HG03460 (cell line): ENCODE results near the gene TMEM82.

ENCODE experiments used
- ATAC-seq: cut with Tn5 transposase; IDR thresholded peaks from one replicate; pipeline ENCODE4 v1.9.1; 2021; ENCODE audit not compliant: unreplicated experiment

The TMEM82 gene

DNA sequence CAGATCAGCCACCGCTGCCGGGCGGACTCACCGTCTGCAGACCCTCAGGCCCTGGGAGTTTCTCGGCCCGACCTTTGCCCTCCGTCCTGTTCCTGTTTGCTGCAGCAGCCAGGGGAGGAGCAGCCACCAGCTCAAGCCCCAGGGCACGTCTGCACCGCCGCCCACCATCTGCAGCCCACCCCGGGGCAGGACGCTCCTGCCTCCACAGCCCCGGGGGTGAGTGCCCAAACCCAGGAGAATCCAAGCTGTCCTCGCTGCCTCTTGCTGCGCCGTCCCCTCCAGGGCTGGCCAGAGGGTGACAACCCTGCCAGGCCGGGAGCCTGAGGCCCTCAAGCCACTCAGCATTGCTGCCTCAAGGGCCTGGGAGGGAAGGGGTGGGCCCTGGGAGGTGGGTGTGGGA lies 7.4 kb upstream of the TMEM82 start:
- no peak for ATAC-seq

DNA sequence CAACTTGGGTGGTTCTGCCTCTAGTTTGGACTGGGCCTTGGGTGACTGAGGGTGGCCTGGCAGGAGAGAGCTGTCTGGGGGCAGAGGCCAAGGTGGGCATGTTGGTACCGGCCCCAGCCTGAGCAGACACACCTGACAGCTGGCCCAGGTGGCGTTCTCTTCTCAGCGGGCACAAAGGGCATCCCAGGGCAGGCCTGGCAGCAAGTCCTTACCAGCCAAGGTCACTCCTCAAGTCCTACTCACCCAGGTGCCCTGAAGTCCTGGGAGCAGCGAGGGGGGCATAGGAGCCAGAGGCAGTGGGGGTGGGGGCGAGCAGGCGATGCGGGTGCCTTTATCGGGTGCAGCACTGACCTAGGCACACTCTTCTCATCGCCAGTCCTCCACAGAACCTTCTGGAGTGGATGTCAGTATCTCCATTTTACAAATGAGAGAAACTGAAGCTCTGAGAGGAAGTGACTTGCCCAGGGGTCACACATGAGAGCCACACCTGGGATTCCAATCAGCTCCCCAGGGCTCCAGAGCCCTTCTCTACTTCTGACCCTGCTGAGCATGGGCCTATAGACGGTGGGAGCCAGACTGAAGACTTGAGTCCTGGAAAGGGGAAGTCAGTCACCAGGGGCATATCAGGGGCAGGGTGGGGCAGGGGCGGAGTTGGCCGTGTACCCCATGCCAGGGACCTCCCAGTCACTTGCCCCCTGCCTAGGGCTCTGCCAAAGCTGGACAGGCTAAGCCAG lies 6.8 kb upstream of the TMEM82 start:
- ATAC-seq = no peak

DNA sequence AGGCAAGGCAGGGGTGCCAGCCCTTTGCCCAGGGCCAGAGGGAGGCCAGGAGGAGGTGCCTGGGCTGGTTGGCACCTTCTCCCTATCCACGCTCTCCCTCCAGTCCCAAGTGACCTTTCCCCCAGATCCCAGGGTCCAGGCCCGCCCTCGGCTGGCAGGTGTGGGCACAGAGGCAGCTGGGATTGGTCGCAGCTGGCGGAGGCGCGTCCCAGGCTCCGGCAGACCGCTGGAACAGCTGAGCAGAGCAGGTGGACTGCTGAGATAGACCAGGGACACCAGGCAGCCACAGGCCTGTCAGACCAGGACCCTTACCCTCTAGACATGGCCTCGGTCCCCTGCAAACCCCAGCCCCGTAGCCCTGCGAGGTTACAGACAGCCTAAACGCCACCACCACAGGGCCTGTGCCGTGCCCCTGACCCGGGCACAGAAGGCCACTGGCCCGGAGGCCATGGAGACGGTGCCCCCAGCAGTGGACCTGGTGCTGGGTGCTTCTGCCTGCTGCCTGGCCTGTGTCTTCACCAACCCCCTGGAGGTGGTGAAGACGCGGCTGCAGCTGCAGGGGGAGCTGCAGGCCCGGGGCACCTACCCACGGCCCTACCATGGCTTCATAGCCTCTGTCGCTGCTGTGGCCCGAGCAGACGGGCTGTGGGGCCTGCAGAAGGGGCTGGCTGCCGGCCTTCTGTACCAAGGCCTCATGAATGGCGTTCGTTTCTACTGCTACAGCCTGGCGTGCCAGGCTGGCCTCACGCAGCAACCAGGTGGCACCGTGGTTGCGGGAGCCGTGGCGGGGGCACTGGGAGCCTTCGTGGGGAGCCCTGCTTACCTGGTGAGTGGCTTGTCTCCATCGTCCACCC lies 6.0 kb upstream of the TMEM82 start, which contains the start of gene SLC25A34:
TSS of gene SLC25A34 (plus strand) at position 221 of the 854 bp plus-strand sequence. CDS start at position 449, 228 bp downstream.
- no peak for ATAC-seq

DNA sequence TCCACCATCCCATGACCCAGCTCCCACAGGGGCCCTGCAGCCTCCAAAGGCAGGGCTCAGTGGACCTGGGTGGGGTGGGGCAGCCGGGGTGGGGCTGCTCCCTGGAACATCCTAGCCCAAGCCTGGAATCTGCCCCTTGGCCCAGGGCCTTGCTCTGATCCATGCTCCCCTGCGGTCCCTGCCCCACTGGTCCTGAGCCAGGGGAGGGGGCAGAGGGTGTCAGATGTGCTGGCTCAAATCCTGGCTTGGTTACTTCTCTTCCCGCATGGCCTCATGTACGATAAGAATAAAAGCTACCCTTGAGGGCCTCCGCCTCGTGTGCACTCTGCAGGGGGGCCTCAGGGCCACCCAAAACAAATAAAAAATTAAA lies 5.4 kb upstream of the TMEM82 start:
- ATAC-seq = no peak

DNA sequence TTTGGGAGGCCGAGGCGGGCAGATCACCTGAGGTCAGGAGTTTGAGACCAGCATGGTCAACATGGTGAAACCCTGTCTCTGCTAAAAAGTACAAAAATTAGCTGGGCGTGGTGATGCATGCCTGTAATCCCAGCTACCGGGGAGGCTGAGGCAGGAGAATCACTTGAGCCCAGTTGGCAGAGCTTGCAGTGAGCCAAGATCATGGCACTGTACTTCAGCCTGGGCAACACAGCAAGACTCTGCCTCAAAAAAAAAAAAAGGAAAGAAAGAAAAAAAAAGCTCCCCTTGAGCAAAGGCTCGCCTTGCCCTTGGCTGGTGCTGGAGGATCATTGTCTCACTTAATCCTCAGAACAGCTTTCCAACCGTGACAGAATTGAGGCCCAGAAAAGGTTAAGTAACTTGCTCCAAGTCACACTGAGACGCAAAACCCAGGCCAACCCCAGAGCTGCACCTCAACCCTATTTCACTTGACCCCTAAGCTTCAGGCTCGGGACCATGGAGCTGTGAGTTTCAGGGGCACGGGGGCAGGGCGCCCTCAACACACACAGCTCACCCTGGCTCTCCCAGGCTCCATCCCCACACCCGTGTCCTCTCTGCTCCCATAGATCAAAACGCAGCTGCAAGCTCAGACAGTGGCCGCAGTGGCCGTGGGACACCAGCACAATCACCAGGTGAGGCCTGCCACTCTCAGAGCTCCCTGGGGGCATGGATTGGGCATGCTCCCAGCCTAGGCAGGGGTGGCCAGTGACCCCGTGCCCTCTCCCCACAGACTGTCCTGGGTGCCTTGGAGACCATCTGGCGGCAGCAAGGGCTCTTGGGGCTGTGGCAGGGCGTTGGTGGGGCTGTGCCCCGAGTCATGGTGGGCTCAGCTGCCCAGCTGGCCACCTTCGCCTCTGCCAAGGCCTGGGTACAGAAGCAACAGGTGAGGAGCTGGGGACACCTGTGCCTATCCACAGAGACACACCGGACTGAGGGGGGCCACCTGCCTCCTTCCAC lies 4.7 kb upstream of the TMEM82 start:
- no peak for ATAC-seq

DNA sequence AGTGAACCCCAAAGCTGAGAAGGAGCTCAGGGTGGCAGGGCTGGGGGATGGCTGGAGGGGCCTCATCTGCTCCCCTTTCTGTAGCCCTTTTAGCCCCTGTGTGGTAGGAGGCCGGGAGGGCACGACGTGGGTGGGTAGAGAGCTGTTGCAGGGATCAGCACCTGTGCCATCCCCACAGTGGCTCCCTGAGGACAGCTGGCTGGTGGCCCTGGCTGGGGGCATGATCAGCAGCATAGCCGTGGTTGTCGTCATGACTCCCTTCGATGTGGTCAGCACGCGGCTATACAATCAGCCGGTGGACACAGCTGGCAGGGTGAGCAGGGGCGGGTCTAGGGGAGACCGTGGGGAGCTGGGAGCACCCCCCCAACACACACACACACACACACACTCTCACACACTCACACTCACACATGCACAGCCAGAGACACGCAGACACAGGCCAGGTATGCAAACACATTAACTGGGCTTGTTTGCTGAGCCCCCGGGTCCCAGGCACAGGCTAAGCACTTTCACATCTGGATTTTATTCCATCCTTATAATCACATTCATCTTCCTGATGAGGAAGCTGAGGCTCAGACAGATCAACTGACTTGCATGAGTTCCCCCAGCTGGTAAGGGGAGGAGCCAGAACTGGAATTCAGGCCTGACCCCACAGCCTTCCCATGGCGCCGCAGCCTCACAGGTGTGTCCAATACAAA lies 3.7 kb upstream of the TMEM82 start:
- no peak for ATAC-seq

DNA sequence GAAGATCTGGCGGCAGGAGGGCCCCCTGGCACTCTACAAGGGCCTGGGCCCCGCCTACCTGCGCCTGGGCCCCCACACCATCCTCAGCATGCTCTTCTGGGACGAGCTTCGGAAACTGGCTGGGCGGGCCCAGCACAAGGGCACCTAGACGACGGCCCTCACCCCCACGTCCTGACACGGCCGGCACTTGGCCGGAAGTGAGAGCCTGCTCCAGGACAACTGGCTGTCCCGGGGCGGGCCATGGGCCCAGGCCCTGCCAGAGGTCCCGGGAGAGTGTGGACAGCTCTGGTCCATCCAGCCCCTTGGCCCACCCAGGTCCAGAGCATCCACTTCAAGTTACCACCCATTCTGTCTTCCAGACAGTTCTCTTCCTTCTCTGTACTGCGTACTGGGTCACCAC lies 3.0 kb upstream of the TMEM82 start:
- no peak for ATAC-seq

DNA sequence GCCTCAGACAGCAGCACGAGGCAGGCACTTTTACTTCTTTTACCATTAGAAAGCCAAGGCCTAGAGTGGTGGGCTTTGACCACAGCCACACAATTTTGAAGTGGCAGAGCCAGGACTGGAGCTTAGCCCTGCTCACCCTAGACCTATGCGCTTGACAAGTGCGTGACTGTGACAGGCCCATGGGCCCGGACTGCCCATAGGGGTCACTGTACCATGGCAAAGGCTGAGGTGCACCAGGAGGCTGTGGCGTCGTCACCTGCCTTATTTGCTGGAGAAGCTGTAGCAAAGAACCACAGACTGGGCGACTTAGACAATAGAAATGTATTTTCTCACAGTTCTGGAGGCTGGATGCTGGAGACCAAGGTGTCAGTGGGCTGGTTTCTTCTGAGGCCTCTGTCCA lies 2.6 kb upstream of the TMEM82 start:
- no peak for ATAC-seq

DNA sequence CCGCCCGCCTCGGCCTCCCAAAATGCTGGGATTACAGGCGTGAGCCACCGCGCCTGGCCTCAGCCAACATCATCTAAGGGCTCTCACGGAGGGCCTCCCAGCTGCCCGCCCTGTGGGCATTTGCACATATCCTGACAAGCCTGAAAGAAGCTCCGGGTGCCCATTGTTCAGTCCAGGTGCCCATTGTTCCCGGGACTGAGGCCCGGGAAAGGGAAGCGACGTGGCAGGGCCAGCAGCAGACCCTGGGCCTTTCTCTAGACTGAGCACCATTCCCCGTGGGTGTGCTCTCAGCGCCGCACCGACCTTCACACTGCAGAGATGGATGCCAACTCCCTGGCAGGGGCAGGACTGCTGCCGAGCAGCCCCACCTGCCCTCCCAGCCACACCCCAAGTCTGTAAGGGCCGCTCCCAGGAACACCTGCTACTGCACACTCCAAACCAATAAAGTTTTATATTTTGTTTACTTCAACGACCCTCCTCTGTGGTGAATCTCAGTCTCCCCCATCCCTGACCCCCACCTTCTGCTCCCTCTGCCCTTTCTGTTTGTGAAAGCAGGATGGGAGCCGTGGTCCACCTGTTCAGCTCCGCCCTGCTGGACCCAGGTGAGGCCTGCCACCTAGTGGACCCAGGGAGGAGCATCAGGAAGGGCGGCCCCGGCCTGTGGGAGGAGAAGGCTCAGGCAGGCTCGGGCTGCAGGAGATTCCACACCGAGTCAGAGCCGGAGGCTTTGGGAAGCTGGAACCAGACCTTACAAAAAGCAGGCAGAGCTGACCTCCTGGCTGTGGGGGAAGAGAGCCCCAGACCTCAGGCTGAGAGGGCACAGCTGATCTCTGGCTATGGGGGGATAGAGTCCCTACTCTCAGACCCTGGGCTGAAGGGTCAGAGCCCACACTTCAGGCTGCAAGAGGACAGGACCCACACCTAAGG lies 1.1 kb upstream of the TMEM82 start:
- ATAC-seq = no peak

DNA sequence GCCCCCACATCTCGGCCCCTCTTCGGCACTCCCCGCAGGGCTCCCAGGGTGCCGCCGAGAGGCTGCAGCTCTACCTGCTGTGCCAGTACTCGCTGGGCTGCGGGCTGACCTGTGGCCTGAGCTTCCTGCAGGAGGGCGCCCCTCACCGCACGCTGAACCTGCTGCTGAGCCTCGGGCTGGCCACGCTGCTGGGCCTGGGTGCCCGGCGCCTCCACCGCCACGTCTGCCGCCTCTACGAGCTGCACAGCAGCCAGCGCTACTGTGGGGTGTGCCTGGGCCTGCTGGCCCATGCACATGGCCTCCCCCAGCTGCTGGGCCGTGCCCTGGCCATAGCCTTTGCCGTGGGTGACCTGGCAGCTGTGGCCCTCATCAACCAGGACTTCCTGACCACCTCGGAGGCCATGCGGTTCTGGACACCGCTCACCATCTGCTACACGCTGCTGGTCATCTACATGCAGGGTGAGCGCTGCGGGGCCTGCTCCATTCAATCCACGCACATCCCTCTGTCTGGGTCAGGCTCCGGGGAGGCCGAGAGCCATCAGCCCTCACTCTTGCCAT lies 1.9 kb downstream of the TMEM82 start:
- ATAC-seq = no peak

DNA sequence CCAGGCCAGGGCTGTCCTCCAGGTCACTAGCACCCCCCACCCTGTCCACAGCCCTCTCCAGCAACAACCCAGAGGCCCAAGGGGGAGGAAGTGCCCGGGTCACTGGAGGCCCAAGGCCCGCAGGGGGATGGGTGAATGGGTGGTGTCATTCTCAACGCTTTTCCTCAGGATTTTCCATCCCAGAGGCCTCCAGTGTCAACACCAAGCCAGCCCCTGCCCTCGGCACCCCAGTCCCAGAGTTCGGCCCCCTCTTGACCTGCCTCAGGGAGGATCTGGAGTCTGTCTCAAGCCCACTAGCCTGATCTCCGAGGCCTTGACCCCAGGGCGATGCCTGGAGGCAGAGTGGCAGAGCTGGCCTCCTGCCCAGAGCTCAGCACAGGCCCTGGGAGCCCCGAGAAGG lies 5.1 kb downstream of the TMEM82 start:
- ATAC-seq = no peak

DNA sequence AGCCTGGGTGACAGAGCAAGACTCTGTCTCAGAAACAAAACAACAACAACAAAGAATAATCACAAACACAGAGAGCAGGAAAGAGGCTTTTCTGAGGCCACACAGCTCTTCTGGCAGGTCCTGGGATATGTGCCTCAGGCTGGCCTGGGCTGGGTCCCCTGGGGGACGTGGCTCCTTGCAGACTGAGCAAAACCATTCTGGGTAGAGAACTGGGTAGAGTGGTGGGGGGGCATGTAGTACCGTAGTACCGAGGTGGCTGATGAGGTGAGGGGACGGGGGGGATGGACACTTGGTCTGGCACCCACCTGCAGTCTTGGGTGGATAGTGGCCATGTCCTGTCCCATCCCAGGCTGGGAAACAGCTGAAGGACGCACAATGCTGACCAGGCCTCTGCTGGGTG lies 6.0 kb downstream of the TMEM82 start:
- no peak for ATAC-seq

DNA sequence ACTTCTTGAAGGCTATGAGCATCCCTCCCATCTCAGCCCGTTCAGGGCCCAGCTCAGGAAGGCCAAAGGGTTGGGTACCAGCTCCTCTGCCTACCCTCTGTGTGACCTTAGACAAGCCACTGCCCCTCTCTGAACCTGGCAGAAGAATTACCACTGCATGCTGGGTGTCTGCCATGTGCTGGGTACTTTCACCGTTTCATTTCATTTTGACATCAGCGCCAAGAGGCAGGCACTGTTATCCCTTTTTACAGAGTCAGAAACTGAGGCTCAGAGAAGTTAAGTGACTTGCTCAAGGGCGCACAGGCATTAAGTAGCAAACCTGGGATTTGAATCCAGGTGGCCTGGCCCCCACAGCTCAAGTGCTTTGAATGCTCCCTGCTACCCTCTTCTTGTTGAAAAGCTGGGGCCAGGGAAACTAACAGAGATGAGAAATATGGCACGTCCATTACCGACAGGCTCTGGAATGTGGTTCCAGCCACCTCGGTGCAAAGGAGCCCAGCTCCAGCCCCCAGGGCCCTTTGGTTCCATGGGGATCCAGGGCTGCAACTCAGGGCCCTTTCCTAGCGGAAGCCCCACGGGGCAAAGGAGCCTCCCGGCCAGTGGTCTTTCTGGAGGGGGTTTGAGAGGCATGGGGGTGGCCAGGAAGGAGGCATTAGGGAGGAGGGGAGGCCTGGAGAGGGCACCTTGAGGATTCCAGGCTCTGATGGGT lies 6.5 kb downstream of the TMEM82 start:
- no peak for ATAC-seq

DNA sequence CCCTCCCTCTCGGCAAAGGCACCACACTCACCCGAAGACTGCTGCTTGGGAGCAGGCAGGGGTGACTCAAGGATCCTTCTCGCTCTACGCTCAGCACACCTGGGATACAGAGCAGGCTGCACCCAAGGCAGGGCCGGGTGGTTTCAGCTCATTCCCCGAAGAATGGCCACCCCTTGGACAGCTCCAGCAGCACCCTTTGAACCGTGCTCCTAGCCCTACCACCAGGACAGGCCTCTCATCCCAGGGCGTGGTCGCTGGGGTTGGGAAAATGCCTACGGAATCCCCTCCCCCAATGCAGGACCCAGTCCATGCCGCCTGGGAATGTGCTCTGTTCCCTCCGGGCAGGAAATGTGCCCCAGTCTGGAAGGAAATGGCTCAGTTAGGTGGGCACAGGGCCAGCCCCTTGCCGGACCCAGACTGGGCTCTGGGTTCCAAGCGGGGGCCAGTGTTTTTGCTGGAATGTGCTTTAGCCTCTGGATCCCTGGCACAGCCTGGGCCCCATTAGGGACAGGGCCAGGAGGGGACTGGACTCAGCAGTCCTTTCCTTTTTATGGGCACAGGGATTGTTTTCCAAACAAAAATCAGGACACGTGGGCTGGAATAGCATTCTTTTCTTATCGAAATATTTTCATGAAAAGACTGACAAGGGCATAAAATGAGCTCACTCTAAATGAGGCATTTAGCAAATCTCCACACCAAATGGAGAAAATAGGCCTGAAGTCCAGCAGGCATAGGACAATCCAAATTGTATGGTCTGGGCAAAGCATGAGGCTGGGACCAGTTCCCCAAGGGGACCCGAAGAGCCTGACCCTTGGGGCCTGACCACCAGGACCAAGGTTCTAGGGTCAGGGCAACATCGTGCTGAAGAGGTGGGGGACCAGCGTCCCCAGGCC lies 7.3 kb downstream of the TMEM82 start:
- no peak for ATAC-seq

DNA sequence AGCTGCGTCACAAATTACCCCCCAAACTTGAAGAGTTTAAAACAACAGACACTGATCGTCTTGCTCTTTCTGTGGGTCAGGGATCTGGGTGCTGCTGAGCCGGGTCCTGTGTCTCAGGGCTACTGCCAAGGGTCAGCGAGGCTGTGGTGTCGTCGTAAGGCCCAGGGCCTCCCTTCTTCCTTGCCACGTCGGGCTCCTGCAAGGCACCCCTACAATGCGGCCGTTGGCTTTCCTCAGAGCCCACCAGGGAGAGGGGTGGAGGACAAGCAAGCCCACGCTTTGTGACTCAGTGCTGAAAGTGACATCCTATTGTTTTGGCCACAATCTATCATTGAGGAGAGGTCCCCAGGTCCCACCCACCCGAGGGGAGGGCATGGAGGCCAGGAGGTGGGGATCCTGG lies 8.6 kb downstream of the TMEM82 start:
- ATAC-seq = no peak

DNA sequence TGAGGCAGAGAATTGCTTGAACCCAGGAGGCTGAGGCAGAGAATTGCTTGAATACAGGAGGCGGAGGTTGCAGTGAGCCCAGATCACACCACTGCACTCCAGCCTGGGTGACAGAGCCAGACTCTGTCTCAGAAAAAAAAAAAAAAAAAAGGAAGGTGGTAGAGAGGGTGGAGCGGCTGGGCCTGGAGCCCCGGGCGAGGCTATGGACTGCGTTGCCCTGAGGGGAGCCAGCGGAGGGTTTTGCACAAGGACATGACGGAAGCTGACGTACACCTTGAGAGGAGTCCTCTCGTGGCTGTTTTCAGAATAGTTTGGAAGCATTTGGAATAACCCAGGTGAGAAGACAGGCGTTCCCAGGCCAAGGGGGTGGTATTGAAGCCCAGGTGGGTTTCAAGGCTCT lies 9.4 kb downstream of the TMEM82 start:
- ATAC-seq = no peak

DNA sequence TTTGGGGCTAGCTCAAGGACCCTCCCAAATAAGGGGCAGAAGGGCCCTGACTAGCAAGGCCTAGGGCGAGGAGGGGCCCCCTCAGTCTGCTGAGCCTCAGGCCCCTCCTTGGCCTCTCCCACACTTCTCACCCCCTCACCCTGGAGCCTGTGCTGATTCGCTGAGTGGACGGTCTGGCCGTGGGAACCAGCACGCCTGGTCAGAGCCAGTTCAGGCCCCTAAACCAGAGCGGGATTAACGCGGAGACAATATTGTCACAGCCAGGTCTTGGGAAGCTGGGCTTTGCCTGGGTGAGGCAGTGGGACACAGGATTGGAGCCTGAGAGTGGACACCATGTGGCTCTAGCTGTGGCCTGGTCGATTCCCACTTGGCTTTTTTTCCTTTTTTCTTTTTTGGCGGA lies 11.5 kb downstream of the TMEM82 start:
- ATAC-seq = no peak
